Neural progenitor cell (in vitro differentiated cells): ENCODE measurements around the gene SLC22A23.

ENCODE experiments used
- CTCF ChIP-seq: fragments of 200-600 bp; sonication (generic); IDR thresholded peaks from 2 replicates; pipeline ENCODE4 v1.5.1; 2017; ENCODE audit warnings: antibody characterized with exemption, mild to moderate bottlenecking
- EZH2 ChIP-seq: fragments of 200-600 bp; sonication (generic); IDR thresholded peaks from 2 replicates; pipeline ENCODE4 v1.6.1; 2017; ENCODE audit warnings: antibody characterized with exemption, mild to moderate bottlenecking, moderate library complexity
- EZH2phosphoT487 ChIP-seq: fragments of 200-600 bp; sonication (generic); IDR thresholded peaks from 2 replicates; pipeline ENCODE4 v1.6.1; 2017; ENCODE audit warnings: antibody characterized with exemption

GRCh38 chr6:3345836-3346235 is 111.0 kb downstream of the SLC22A23 start:
- no peak for TF ChIP-seq CTCF
- no peak for TF ChIP-seq EZH2
- no peak for TF ChIP-seq EZH2phosphoT487
